ENCODE results near the gene NEDD9. TPM values are rescaled to one million over a fixed set of nuclear protein-coding genes. Genes with fewer than 3 reads are reported as not detected.
A peak's percentile ranks its signal among the peaks of the same experiment; 100 is the strongest.

The NEDD9 gene, protein sequence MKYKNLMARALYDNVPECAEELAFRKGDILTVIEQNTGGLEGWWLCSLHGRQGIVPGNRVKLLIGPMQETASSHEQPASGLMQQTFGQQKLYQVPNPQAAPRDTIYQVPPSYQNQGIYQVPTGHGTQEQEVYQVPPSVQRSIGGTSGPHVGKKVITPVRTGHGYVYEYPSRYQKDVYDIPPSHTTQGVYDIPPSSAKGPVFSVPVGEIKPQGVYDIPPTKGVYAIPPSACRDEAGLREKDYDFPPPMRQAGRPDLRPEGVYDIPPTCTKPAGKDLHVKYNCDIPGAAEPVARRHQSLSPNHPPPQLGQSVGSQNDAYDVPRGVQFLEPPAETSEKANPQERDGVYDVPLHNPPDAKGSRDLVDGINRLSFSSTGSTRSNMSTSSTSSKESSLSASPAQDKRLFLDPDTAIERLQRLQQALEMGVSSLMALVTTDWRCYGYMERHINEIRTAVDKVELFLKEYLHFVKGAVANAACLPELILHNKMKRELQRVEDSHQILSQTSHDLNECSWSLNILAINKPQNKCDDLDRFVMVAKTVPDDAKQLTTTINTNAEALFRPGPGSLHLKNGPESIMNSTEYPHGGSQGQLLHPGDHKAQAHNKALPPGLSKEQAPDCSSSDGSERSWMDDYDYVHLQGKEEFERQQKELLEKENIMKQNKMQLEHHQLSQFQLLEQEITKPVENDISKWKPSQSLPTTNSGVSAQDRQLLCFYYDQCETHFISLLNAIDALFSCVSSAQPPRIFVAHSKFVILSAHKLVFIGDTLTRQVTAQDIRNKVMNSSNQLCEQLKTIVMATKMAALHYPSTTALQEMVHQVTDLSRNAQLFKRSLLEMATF
- polyA plus RNA-seq (2013, experiment 1 of 2; ENCODE audit: insufficient read length): 16.1 TPM
- 14.4 TPM for polyA plus RNA-seq (2013, experiment 2 of 2; ENCODE audit: insufficient read length)

DNA sequence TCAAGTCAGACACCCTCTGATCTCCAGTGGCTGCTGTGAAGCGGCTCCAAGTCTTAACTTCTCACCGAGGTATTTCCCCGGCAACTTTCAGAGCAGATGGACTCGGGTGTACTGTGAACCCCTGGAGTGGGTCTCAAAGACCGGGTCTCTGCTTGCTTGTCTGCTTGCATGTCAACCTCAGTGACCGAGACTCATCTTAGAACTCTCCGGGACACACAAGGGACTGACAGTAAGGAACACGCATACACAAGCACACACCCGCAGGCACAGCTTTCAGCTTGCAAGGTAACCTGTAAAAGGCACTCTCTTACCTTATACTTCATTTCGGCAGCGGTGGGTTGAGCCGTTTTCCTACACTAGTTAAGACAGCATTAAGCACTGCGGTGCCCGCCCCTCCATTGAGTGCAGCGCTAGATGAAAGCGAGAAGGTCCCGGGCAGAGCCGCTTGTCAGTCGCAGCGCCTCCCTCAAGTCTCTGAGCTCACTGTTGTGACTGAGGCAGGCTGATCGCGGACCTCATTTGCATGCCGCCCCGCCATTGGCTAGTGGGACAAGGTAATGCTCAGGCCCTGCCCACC is at the start of gene NEDD9:
Gene NEDD9, minus strand, starts transcription at position 476 of the 577 bp plus-strand sequence. Its CDS starts 153 bp downstream, at position 323.
- peak; percentile 98 for DNase-seq

DNA sequence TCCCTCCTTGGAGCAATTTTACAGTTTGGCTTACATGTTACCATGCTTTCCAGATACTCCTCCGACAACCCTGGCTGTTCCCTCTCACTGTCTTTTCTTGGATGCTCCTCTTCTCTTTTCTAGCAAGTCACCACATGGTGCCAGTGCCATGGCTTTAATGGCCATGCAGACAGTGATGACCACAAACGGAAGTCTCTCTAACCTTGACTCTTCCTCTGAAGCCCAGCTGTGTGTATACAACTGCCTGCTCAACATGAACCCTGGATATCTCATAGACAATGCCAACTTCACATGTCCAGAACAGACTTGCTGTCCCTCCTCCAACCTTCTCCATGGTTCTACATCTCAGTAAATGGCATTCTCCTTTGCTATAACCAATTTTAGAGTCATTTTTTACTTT is 49.8 kb upstream of the NEDD9 start:
- no peak for DNase-seq

DNA sequence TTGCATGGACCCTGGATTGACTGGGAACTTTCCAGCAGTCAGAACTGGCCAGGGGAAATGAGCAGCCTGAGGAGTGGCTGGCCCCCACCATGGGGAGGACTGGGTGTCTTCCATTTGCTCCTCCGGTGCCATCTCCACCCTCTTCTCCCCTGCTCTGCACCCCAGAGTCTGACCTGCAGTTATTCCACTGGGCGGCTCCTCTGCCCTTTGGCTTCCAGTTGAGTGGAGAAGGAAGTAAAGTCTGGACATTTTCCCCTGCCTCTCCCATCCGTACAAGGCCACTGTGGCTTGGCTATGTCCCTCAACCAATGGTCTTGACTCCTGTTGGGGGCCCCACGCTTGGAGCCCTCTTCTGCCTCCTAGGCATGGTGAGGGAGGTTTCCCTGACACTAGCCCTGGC is 47.9 kb upstream of the NEDD9 start:
- DNase-seq: no peak

DNA sequence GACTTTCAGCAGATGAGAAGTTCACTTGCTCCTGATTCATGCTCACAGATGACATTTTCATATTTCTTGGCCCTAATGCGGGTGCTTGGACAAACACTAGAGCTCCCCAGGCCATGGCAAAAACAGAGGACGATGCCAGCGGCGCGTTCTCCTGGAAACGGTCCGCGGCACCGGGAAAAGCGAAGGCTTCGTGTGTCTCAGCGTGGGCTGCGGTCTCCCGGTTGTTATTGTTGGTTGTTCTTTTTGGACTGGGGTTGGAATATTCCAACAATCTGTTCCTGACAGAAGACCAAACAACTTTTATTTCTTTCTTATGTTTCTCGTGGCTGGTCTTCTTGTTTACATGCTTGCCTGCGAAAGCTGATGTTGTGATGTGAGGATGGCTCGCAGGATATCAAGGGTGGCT is 46.8 kb upstream of the NEDD9 start:
- DNase-seq: no peak

DNA sequence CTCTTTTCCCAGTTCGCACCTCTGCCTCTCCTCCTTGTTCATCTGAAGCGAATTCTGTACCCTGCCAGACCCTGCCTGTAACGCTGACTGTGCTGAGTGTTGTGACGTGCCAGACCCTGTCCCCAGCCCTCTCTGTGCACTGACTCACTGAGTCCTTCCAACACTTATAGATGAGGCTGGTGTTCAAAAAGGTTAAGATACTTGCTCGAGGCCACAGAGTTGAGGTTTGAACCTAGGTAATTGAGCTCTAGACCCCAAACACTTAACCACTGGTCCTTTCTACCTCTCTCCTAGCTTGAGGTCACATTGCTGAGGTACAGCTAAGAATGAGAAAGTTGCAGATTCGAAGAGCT is 45.7 kb upstream of the NEDD9 start:
- DNase-seq: no peak

DNA sequence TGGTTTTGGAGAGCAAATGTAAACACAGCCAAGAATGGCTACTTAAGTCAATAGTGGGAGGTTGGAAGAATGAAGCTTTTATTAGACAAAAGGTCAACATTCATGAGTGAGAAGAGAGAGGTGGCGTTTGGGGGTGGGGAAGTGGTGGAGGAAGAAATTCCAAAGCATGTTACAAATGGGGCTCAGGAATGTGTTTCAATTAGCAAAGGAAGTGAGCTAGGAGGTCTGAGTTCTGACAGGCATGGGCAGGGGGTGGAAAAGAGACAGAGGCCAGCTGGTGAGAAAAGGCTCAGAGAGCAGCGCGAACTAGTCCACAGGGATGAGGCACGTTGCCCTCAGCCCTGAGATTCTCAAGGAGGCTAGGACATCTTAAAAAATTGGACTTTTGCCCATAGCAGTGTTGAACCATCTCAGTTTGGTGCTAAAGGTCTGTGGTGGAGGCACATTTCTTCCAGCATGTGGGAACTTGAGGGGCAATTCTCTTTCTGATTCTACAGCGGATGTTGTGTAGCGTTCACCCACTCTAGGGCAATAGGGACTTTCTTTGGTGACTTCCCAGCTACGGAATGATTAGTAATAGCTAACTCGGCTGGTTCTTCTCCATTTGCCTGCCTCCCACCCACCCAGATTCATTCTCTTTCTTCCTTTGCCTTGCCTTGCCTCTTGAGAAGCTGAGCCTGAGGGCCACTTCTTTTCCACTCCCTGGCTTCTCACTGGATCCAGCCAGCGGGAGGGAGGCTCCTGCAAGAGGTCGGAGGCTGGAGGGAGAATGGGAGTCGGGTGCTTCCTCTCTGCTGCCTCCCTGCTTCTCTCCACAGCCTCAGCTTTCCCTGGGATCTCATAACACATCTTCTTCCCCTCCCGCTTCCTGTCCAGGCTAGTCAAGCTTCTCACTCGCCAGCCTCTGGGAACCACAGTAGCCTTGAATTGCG is 45.1 kb upstream of the NEDD9 start:
- DNase-seq: peak; percentile 94

DNA sequence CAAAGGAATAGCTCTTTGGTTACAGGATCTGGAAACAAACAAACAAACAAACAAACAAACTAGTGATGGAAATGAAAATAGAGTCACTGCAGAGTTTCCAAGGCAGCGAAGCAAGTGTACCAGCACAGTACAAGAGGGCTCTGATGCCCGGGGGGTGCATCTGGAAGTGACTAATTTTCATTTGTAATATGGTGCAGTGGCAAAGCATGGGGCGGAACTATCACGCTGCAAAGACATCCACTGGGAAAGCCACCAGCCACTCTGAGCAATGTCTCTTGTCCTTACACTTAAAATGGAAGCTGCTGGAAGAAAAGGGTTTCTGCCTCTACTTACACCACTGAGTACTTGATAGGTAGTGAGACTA is 44.4 kb upstream of the NEDD9 start:
- DNase-seq: no peak

DNA sequence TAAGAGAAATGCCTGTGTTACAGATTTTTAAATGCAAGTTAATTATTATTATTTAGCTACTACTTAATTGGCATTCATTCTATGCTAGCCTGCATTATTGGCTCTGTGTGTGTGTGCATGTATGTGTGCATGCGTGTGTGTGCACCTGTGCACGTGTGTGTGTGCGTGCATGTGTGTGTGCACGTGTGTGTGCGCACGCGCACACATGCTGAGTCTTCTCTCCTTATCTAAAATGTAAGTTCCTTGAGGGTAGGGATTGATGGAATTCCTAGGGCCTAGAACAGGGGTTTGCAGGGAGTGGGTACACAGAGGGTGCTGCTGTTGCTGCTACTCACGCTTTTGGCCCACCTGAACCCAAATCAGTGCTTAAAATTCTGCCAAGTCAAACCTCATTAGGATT is 43.8 kb upstream of the NEDD9 start:
- no peak for DNase-seq

DNA sequence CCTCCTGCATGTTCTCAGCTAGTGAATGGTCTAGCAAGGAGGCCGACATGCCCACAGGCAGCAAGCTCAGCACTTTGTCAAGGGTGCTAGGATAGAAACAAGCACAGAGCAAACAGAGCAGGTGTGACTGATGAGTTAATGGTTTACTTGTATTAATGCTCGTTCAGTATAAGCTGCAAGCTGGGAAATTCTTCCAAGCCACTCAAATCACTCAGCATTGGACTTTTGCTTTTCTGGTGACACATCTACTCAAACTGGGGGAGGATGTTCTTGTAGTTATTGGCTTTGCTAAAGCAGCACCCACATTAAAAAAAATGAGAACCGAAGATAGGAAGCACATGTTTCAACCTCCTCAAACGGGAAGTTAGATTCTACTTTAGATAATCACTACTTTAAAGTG is 43.1 kb upstream of the NEDD9 start:
- DNase-seq: no peak

DNA sequence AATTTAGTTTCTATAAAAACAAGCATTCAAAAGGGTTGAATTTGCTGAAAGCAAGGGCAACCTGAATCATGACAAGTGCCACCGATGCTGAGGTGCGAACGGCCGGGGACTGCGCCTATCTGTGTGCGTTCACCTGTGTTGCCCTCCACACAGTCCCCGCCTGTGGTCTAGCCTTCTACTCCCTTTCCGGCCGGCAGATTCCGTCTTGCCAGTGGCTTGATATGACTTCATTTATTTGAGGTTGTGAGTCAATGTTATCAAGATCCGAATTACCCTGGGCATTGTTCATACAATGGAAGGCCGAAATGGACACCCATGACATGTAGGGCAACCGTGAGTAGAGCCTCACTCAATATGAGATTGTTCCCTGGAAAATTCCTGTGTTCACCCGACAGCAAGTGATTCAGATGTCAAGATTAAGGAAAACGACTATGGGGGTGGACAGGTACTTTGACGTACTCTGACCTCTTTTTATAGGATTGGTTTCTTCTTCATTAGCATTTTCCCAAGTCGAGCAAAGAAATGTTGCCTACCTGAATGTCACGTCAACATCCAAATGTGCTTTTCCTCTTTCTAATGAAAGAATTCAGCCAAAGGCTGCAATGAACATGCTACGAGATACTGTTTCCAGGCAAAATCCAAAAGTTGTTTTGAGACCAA is 41.1 kb upstream of the NEDD9 start:
- DNase-seq: no peak

DNA sequence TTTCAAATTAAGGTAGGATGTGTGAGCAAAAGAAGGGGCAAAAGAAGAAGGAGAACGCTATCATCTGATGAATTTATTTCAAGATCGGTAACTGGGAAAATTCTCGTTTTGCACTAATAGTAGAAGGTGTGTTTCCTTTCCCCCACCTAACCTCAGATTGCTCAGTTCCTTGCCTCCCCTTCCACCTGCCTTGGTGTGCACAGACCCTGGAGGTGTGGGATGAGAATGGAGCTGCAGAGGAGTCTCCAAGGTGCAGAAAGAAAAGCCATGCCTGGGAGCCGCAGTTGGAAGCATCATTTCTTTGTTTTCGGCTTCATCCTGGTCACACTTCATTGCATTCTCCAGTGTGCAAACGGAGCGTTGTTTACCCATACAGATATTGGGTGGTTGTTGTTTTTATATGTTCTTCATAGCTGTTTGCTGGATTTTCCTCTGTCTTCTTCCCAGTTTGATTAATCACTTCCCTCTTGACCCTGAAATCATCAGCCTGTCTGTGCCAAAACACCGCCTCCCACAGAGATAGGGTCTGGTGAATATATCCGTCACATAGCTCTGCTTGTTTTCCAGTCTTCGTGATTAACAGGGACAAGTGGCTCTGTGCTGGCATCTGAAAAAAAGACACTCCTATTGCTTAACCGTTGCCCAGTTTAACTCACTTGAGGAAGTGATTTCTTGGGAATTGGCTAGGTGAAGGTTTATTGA is 40.2 kb upstream of the NEDD9 start:
- DNase-seq: no peak

DNA sequence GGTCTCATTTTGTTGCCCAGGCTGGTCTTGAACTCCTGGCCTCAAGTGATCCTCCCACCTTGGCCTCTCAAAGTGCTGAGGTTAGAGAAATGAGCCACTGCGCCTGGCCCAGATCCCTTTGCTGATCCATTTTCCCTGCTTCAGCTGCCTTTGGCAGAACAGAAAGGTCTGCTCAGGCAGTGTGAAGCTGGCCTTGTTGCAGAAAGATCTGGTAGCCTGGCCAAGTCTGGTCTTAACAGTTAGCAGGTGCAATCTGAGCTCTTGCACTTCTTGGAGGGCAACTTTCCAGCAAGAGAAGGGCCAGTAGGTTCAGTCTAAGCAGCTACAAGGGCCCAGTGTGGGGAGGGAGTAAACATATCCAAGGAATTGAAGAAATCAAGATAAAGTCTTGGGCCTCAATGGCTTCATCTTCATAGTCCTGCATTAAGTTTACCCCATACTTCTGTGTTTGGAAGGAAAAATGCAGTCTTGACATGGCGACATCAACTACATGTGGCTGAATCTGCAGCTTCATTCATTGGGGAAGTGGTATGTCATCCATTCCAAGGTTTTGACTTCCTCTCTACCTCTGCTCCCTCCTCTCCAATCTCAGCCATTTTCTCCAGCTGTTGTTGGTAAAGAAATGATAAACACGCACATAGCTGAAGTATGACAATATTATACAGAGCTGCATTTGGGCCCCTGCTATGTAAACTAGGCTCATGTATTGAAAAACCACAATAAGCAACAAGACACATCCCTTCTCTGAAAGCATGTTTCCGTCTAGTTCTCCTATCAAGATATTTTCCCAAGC is 39.0 kb upstream of the NEDD9 start:
- peak; percentile 39 for DNase-seq

DNA sequence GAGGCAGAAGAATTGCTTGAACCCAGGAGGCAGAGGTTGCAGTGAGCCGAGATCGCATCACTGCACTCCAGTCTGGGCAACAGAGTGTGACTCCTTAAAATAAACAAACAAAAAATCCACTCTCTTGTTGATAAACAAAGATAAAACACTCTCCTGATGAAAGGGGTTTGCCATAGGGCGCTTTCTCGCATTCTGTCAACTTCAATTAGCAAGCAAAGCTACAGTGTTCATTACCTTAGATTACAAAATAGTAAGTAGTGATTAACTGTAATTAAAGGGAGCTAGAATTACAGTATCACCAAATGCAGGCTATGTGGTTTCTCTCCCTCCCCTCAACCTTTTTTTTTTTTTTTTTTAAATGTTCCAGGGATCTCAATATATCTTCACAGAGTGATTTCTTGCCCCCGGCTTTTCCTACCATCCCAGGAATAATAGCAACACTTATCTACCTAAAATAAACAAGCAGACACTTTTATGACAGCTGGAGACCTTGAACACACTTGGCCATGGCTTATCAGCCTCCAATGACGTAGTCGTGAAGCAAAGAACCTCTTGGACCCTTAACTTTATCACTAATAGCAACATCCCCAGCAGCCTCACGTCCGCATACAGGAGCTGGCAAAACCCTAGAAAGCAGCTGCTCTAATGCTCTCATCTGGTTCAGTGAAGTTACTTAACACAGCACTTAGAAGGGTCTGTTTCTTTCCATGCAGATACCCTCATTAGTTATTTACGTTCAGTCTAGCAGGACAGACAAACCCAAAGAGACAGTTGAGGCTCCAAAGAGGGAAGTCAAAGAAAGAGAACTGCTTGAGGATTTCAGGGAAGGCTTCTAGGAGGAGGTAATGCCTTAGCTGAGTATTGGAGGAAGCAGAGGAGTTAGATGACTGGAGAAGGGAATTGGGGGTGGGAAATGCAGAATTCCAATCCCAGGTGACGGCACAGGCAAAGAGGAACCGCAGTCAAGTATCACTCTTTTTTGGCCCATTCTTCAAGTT is 37.9 kb upstream of the NEDD9 start:
- DNase-seq: no peak

DNA sequence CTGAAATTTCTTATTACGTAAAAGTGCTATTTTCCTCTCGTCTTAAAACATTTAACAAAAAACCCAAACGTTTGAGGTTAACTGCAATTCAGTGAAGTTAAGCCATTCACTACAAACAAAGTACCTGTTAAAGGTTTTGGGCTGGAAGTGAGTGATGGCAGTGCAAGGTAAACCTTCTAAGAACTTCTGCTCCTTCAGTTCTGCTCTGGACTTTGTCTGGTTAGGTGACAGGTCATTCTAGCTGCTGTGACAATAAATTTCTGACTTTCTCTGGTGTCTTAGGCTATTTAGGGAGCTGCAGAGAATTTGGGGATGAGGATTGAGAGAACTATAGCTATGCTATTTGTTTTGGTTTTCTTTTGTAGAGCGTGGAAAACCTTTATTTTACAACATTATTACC is 36.5 kb upstream of the NEDD9 start:
- DNase-seq: no peak

DNA sequence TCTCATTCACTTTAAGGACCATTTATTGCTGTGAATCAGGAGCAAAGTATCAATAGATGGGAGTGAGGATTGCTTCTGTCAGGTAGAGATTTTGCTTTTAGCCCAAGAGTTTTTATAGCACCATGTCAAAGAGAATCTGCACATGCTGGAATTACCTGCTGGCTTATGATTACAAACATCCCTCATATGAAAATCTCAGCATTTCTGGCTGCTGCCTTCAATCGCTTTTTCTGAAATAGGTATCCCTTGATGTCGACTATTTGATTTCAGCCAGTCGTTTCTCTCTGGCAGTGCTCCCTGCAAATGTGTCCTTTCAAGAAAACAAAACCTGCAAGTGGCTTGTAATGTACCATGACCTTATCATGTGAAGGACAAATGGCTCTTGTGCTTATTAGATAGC is 34.5 kb upstream of the NEDD9 start:
- DNase-seq: no peak

DNA sequence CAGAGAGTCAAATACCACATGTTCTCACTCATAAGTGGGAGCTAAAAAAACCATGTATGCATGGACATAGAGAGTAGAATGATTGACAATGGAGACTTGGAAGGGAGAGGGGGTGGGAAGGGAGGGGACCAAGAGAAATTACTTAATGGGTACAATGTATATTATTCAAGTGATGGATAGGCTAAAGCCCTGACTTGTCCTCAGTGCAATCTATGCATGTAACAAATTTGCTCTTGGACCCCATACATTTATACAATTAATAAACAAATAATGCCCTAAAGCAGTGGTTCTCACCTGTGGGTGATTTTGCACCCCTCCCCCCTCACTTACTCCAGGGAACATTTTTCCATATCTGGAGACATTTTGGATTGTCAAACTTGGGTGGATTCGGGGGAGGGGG is 33.5 kb upstream of the NEDD9 start:
- DNase-seq: no peak

DNA sequence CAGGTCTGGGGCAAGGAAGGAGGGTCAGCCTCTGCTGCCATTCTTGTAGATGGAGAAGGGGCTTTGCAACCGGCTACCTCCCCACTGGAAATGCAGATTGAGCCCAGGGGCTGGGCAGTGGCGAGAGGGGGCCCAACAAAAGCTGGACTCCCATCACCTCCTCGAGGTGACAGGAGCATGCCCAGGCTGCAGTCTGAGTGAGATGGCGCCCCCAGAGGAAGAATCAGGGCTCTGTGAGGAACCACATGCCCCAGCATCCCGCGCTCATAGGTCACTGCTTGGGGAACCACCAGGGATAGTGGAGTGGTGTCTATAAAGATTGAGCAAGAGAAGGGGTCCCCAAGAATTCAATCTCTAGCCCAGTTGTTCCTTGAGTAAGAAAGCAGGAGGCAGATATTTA is 31.6 kb upstream of the NEDD9 start:
- no peak for DNase-seq

DNA sequence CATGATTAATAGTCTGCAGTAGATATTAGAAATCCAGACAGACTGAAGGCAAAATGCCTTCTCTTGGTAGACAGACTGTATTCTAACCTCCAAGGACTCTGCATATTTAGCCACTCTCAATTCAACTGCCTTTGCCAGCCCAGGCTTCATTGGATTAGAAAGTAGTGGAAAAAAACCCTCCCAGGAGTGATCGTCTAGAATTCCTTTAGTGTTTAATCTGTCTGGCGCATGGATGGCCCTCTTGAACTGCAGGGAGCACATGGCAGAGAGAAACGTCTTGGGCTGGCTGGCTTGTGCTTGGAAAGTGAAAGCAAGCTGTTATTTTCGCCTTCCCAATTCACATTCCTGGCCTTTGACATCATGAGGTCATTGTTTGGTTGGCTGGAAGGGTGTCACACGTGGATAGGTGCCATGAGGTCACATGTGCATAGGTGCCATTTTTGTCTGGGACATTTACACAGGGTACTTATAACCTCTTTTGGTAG is 30.9 kb upstream of the NEDD9 start:
- DNase-seq: peak; percentile 81

DNA sequence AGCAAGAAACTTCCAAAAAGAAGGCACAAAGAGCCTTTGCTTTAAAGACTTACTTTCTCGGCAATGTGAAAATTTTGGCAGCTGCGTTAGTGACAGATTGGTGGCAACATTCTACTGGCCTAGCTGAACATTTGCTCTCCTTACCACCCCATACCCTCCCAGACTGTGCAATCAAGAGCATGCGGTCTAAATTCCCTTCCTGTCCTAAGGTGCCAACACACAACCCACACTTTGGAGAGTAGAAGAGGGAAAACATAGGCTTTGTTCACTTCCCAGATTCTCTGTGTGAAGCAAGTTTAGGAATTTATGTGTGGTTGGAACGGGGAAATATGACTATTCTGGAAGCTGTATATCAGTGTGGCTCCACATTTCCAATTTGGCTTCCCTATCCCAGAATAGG is 29.8 kb upstream of the NEDD9 start:
- DNase-seq: no peak

All from fibroblast of skin of back (primary cell).